A549 (cell line): ENCODE results near the gene TCN1. TPM values are rescaled to one million over a fixed set of nuclear protein-coding genes. Genes with fewer than 3 reads are reported as not detected.

Experiments
- ATAC-seq, 2 experiments: fragments of 200-7000 bp in 1 of 2; fragments of >200 bp in 1 of 2; cut with Nextera tagmentation in 1 of 2; cut with Tn5 transposase in 1 of 2; 3 replicates each; pipeline versions ENCODE4 v1.8.0 to v1.9.1; 2018 to 2020; ENCODE audit warnings: mild to moderate bottlenecking in 1 of 2, moderate library complexity in 1 of 2
- CTCF ChIA-PET: fragments of 300-600 bp; sonication (Branson Sonifier 250); formaldehyde crosslinking; extraction: SDS; loops from one replicate; lab custom pipeline; 2021; ENCODE audit warnings: antibody characterized with exemption, inconsistent platforms; lab: Yijun Ruan, JAX
- POLR2A ChIA-PET: fragments of 350-600 bp; formaldehyde crosslinking; extraction: SDS; loops from one replicate; lab custom pipeline; 2021; ENCODE audit warnings: antibody characterized with exemption, inconsistent platforms; lab: Yijun Ruan, JAX
- DNase-seq, 2 experiments: peaks; one replicate each; pipeline versions ENCODE4 v3.0.0 to v3.0.0-alpha.2; 2011 to 2016; ENCODE audit warnings: low read depth in 1 of 2, low spot score in 1 of 2
- FAIRE-seq: peaks from 2 replicates; lab custom pipeline; 2011; peaks lifted over from hg19 to GRCh38; lab: Jason Lieb, UNC
- H3K27ac ChIP-seq, 2 experiments: fragments of >200 bp; sonication (Bioruptor Twin); formaldehyde crosslinking; 3 replicates each; pipeline ENCODE4 v1.5.1; 2016 to 2017
- H3K4me1 ChIP-seq: fragments of >200 bp; sonication (Bioruptor Twin); formaldehyde crosslinking; 3 replicates; pipeline ENCODE4 v1.6.1; 2016
- H3K4me2 ChIP-seq: fragments of >200 bp; sonication (Bioruptor Twin); formaldehyde crosslinking; 3 replicates; pipeline ENCODE4 v1.6.1; 2016
- H3K4me3 ChIP-seq: fragments of >200 bp; sonication (Bioruptor Twin); formaldehyde crosslinking; 3 replicates; pipeline ENCODE4 v1.5.1; 2016
- H3K9me3 ChIP-seq: fragments of >200 bp; sonication (Bioruptor Twin); formaldehyde crosslinking; 3 replicates; pipeline ENCODE4 v1.6.1; 2016
- CBX2 ChIP-seq: fragments of 200-600 bp; sonication (generic); IDR thresholded peaks from 2 replicates; pipeline ENCODE4 v1.6.1; 2016; ENCODE audit warnings: low read depth, mild to moderate bottlenecking, borderline replicate concordance
- CBX8 ChIP-seq: fragments of 200-600 bp; sonication (generic); IDR thresholded peaks from 2 replicates; pipeline ENCODE4 v1.6.1; 2016
- CHD4 ChIP-seq: fragments of 200-600 bp; sonication (generic); IDR thresholded peaks from 2 replicates; pipeline ENCODE4 v1.6.1; 2016; ENCODE audit warnings: antibody characterized with exemption, mild to moderate bottlenecking, borderline replicate concordance
- EHF ChIP-seq: fragments of 250-450 bp; sonication (Bioruptor Pico); IDR thresholded peaks from 2 replicates; pipeline ENCODE4 v1.5.0; 2020; ENCODE audit warnings: mild to moderate bottlenecking
- FOXS1 ChIP-seq: fragments of 250-450 bp; sonication (Bioruptor Pico); IDR thresholded peaks from 2 replicates; pipeline ENCODE4 v1.5.0; 2020; ENCODE audit warnings: mild to moderate bottlenecking, moderate library complexity
- GATA3 ChIP-seq: IDR thresholded peaks from 2 replicates; pipeline ENCODE4 v1.6.1; 2012; ENCODE audit warnings: borderline replicate concordance
- HDAC2 ChIP-seq: fragments of 200-600 bp; sonication (generic); IDR thresholded peaks from 2 replicates; pipeline ENCODE4 v1.6.1; 2016
- HEYL ChIP-seq: fragments of 250-450 bp; sonication (Bioruptor Pico); IDR thresholded peaks from 2 replicates; pipeline ENCODE4 v1.8.0; 2021; ENCODE audit warnings: mild to moderate bottlenecking, moderate library complexity
- HOXB13 ChIP-seq: fragments of 250-450 bp; sonication (Bioruptor Pico); IDR thresholded peaks from 2 replicates; pipeline ENCODE4 v1.5.0; 2020; ENCODE audit warnings: low read depth, mild to moderate bottlenecking, moderate library complexity
- HOXB5 ChIP-seq: fragments of 250-450 bp; sonication (Bioruptor Pico); IDR thresholded peaks from 2 replicates; pipeline ENCODE4 v1.5.0; 2020; ENCODE audit warnings: mild to moderate bottlenecking, moderate library complexity
- JUN ChIP-seq, 2 experiments: fragments of >200 bp; sonication (Bioruptor Twin); formaldehyde crosslinking; IDR thresholded peaks; 2 replicates in 1 of 2; 3 replicates in 1 of 2; pipeline ENCODE4 v1.6.1; 2016 to 2017
- JUNB ChIP-seq: fragments of >200 bp; sonication (Bioruptor Twin); formaldehyde crosslinking; IDR thresholded peaks from 2 replicates; pipeline ENCODE4 v1.6.1; 2016
- KDM5A ChIP-seq: fragments of 200-600 bp; sonication (generic); IDR thresholded peaks from 2 replicates; pipeline ENCODE4 v1.6.1; 2016; ENCODE audit warnings: antibody characterized with exemption, mild to moderate bottlenecking
- MAFK ChIP-seq: fragments of 450-650 bp; IDR thresholded peaks from 2 replicates; pipeline ENCODE4 v1.6.1; 2014; ENCODE audit not compliant: partially characterized antibody
- MYC ChIP-seq: IDR thresholded peaks from 2 replicates; pipeline ENCODE4 v1.6.1; 2012; ENCODE audit warnings: mild to moderate bottlenecking, inconsistent platforms, low read length, improper control_type of control experiment, borderline replicate concordance
- NR3C1 ChIP-seq: fragments of >200 bp; sonication (Bioruptor Twin); formaldehyde crosslinking; IDR thresholded peaks from 3 replicates; pipeline ENCODE4 v1.6.1; 2017
- PHF8 ChIP-seq: fragments of 200-600 bp; sonication (generic); IDR thresholded peaks from 2 replicates; pipeline ENCODE4 v1.6.1; 2016; ENCODE audit warnings: low read depth, mild to moderate bottlenecking, antibody characterized with exemption, moderate library complexity, borderline replicate concordance
- POLR2AphosphoS2 ChIP-seq: conservative IDR thresholded peaks from 2 replicates; pipeline ENCODE4 v1.6.1; 2012; ENCODE audit warnings: low read length, improper control_type of control experiment, inconsistent platforms
- RARB ChIP-seq: fragments of 250-450 bp; sonication (Bioruptor Pico); IDR thresholded peaks from 2 replicates; pipeline ENCODE4 v1.8.0; 2021; ENCODE audit warnings: mild to moderate bottlenecking, moderate library complexity
- RFX5 ChIP-seq: fragments of 450-650 bp; IDR thresholded peaks from 2 replicates; pipeline ENCODE4 v1.7.1; 2014; ENCODE audit warnings: antibody characterized with exemption, mild to moderate bottlenecking, moderate library complexity
- RNF2 ChIP-seq: fragments of 200-600 bp; sonication (generic); IDR thresholded peaks from 2 replicates; pipeline ENCODE4 v1.6.1; 2016; ENCODE audit warnings: low read depth, mild to moderate bottlenecking, antibody characterized with exemption, moderate library complexity, borderline replicate concordance
- TFCP2L1 ChIP-seq: fragments of 250-450 bp; sonication (Bioruptor Pico); IDR thresholded peaks from 2 replicates; pipeline ENCODE4 v1.5.0; 2021; ENCODE audit warnings: mild to moderate bottlenecking
- ZFP36 ChIP-seq: fragments of 450-650 bp; IDR thresholded peaks from 2 replicates; pipeline ENCODE4 v1.6.1; 2014; ENCODE audit warnings: borderline replicate concordance; ENCODE audit not compliant: partially characterized antibody
- ZNF302 ChIP-seq: fragments of 250-450 bp; sonication (Bioruptor Pico); IDR thresholded peaks from 2 replicates; pipeline ENCODE4 v1.9.0; 2021; ENCODE audit warnings: inconsistent platforms, mild to moderate bottlenecking, moderate library complexity
- WGBS: methylation state at CpG from one replicate; pipeline ENCODE4 v1.1.6; 2017; ENCODE audit errors: missing lambda C conversion rate; 5-methylcytosine and 5-hydroxymethylcytosine counted together
- polyA plus RNA-seq, 4 experiments: library from polyadenylated mRNA; depleted of rRNA in 3 of 4; stranded (reverse); fragments of >200 nt; fragmentation: RNase III in 1 of 4; extraction: RNeasy Plus Mini Kit Qiagen cat#74134 plus additional on column Dnase treatment in 1 of 4; gene quantifications; 2 replicates in 3 of 4; 3 replicates in 1 of 4; pipeline ENCODE4 v1.2.3, GENCODE V29; 2011 to 2017
- TF ChIP-seq, protein P1 (sequence below): IDR thresholded peaks from 2 replicates; pipeline ENCODE4 v1.6.1; 2012
- TF ChIP-seq, protein P2 (sequence below): fragments of 150-350 bp; IDR thresholded peaks from 2 replicates; pipeline ENCODE4 v1.6.1; 2014; ENCODE audit warnings: low read depth, mild to moderate bottlenecking, low read length
- TF ChIP-seq, protein P3 (sequence below): fragments of 250-450 bp; sonication (Bioruptor Pico); IDR thresholded peaks from 2 replicates; pipeline ENCODE4 v1.5.0; 2020; ENCODE audit warnings: low read depth, mild to moderate bottlenecking, moderate library complexity
- TF ChIP-seq, protein P4 (sequence below): fragments of >200 bp; sonication (Bioruptor Twin); formaldehyde crosslinking; IDR thresholded peaks from 3 replicates; pipeline ENCODE4 v1.5.1; 2016
- TF ChIP-seq, protein P5 (sequence below): fragments of >200 bp; sonication (Bioruptor Twin); formaldehyde crosslinking; IDR thresholded peaks from 3 replicates; pipeline ENCODE4 v1.6.1; 2016
- TF ChIP-seq, protein P6 (sequence below): fragments of 450-650 bp; IDR thresholded peaks from 2 replicates; pipeline ENCODE4 v1.6.1; 2014; ENCODE audit warnings: antibody characterized with exemption
- TF ChIP-seq, protein P7 (sequence below): IDR thresholded peaks from 2 replicates; pipeline ENCODE4 v1.6.1; 2012

The TCN1 gene
- polyA plus RNA-seq, 2 of the 4 experiments (the other 2 are of a cell fraction): 0.18 to 0.79 TPM

DNA sequence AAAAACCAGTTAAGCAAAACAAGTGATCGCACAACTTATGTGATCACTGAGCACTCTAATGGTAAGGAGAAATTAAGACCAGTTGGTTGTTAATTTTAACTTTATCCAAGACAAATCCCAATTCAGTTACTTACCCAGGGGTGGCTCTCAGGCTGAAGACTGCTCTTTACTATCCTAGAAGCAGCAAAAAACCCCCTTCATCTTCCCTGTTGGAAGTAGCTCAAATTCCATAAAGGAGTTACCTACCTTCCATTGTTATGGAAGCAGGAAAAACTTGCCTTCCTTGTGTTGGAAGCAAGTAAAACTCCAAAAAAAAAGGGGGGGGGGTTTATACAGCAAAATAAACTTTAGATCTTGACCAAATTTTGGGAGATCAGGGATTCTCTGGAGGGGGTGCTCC, 50.5 kb downstream of the TCN1 start:
- 94% methylated on average over 1 of the region's 1 CpG for WGBS
- no peak overlapping the region for H3K27ac ChIP-seq
- ChIA-PET CTCF (interaction anchor here (1.9 kb wide), 1 partner anchor 14 kb away, joined by 5 read pairs; no protein-coding TSS in a partner anchor), POLR2A (no interaction called here)
- DNase-seq (no peak), FAIRE-seq (no peak), ATAC-seq (no peak)
- TF ChIP-seq, protein P1, sequence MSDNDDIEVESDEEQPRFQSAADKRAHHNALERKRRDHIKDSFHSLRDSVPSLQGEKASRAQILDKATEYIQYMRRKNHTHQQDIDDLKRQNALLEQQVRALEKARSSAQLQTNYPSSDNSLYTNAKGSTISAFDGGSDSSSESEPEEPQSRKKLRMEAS: no peak
- TF ChIP-seq FOXS1 (CRISPR knock-in tag) (no peak), RFX5 (no peak), EHF (no peak), MAFK (no peak), JUNB (no peak), CBX8 (no peak), RARB (no peak)
- TF ChIP-seq, protein P2, sequence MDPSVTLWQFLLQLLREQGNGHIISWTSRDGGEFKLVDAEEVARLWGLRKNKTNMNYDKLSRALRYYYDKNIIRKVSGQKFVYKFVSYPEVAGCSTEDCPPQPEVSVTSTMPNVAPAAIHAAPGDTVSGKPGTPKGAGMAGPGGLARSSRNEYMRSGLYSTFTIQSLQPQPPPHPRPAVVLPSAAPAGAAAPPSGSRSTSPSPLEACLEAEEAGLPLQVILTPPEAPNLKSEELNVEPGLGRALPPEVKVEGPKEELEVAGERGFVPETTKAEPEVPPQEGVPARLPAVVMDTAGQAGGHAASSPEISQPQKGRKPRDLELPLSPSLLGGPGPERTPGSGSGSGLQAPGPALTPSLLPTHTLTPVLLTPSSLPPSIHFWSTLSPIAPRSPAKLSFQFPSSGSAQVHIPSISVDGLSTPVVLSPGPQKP: no peak
- H3K4me1 ChIP-seq: 0 out of 3 replicates have a peak, but pooled peaks cover 4% of the 10 kb centered on the region
- no peak overlapping the region for H3K4me3 ChIP-seq
- no peak overlapping the region for H3K4me2 ChIP-seq
- no peaks in the 10 kb centered on the region for H3K9me3 ChIP-seq

DNA sequence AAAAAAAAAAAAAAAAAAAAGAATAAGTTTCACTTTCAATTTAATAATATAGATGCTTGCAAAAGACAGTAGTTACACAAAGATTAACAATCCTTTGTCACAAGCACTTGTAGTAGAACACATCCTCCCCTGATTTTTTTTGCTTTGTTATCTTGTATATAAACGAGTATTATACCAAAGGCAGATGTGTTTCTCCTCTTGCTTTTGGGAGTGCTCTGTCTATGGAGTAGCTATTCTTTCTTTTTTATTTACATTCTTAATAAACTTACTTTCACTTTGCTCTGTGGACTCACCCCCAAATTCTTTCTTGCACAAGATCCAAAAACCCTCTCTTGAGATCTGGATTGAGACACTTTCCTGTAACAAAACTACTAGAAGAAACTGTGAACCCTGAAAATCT, 52.3 kb downstream of the TCN1 start:
- no peak for ATAC-seq
- Histone ChIP-seq H3K4me2 (0 out of 3 replicates have a peak overlapping the region, but pooled peaks have one; percentile 10), H3K4me1 (peaks cover 11% of the 10 kb centered on the region; the same call in 2 of the 3 replicates), H3K4me3 (no peak overlapping the region), H3K9me3 (no peaks in the 10 kb centered on the region), H3K27ac (no peak overlapping the region)
- DNase-seq: no peak
- CTCF ChIA-PET: no interaction called here
- no peak for TF ChIP-seq FOXS1 (CRISPR knock-in tag)
- TF ChIP-seq GATA3: no peak
- TF ChIP-seq POLR2AphosphoS2: no peak
- no peak for TF ChIP-seq JUN (IDR thresholded peaks at IDR 0.05)
- TF ChIP-seq RNF2: no peak
- TF ChIP-seq ZNF302 (CRISPR knock-in tag): no peak
- no peak for TF ChIP-seq CBX2
- TF ChIP-seq, protein P3, sequence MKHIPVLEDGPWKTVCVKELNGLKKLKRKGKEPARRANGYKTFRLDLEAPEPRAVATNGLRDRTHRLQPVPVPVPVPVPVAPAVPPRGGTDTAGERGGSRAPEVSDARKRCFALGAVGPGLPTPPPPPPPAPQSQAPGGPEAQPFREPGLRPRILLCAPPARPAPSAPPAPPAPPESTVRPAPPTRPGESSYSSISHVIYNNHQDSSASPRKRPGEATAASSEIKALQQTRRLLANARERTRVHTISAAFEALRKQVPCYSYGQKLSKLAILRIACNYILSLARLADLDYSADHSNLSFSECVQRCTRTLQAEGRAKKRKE: no peak
- TF ChIP-seq MYC: no peak
- no peak for TF ChIP-seq ZFP36
- no peak for TF ChIP-seq HOXB5
- TF ChIP-seq, protein P4, sequence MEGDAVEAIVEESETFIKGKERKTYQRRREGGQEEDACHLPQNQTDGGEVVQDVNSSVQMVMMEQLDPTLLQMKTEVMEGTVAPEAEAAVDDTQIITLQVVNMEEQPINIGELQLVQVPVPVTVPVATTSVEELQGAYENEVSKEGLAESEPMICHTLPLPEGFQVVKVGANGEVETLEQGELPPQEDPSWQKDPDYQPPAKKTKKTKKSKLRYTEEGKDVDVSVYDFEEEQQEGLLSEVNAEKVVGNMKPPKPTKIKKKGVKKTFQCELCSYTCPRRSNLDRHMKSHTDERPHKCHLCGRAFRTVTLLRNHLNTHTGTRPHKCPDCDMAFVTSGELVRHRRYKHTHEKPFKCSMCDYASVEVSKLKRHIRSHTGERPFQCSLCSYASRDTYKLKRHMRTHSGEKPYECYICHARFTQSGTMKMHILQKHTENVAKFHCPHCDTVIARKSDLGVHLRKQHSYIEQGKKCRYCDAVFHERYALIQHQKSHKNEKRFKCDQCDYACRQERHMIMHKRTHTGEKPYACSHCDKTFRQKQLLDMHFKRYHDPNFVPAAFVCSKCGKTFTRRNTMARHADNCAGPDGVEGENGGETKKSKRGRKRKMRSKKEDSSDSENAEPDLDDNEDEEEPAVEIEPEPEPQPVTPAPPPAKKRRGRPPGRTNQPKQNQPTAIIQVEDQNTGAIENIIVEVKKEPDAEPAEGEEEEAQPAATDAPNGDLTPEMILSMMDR: no peak
- no peak for TF ChIP-seq CHD4
- FAIRE-seq: no peak
- 10% methylated on average over 1 of the region's 1 CpG for WGBS
- POLR2A ChIA-PET: no interaction called here

DNA sequence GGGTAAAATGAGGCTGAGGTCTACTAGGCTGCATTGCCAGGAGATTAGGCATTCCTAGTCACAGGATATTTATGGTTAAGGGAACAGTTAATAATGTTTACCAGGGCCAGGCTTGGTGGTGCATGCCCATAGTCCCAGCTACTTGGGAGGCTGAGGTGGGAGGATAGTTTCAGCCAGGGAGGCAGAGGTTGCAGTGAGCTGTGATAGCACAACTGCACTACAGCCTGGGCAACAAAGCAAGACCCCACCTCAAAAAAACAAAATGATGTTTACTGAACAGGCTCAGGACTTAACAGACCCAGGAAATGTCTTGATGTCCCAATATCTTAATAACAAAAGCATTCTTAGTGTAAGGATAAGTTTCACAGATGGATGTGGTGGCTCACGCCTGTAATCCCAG, 52.9 kb downstream of the TCN1 start:
- H3K4me3 ChIP-seq: no peak overlapping the region
- no peak overlapping the region for H3K4me2 ChIP-seq
- no peak for FAIRE-seq
- peaks cover 11% of the 10 kb centered on the region; the same call in 2 of the 3 replicates for H3K4me1 ChIP-seq
- H3K27ac ChIP-seq: no peak overlapping the region
- ATAC-seq: no peak
- 56% methylated on average over 1 of the region's 1 CpG for WGBS
- H3K9me3 ChIP-seq: no peaks in the 10 kb centered on the region
- no peak for DNase-seq
- ChIA-PET POLR2A (no interaction called here), CTCF (no interaction called here)
- TF ChIP-seq HOXB13: no peak
- TF ChIP-seq TFCP2L1 (CRISPR knock-in tag): no peak
- no peak for TF ChIP-seq JUN (IDR thresholded peaks at IDR 0.05)
- TF ChIP-seq CBX2: no peak
- TF ChIP-seq HDAC2: no peak
- no peak for TF ChIP-seq RNF2
- TF ChIP-seq, protein P5, sequence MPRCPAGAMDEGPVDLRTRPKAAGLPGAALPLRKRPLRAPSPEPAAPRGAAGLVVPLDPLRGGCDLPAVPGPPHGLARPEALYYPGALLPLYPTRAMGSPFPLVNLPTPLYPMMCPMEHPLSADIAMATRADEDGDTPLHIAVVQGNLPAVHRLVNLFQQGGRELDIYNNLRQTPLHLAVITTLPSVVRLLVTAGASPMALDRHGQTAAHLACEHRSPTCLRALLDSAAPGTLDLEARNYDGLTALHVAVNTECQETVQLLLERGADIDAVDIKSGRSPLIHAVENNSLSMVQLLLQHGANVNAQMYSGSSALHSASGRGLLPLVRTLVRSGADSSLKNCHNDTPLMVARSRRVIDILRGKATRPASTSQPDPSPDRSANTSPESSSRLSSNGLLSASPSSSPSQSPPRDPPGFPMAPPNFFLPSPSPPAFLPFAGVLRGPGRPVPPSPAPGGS: no peak
- no peak for TF ChIP-seq KDM5A
- TF ChIP-seq HEYL (CRISPR knock-in tag): no peak
- TF ChIP-seq, protein P6, sequence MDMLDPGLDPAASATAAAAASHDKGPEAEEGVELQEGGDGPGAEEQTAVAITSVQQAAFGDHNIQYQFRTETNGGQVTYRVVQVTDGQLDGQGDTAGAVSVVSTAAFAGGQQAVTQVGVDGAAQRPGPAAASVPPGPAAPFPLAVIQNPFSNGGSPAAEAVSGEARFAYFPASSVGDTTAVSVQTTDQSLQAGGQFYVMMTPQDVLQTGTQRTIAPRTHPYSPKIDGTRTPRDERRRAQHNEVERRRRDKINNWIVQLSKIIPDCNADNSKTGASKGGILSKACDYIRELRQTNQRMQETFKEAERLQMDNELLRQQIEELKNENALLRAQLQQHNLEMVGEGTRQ: no peak
- TF ChIP-seq NR3C1: no peak
- TF ChIP-seq, protein P7, sequence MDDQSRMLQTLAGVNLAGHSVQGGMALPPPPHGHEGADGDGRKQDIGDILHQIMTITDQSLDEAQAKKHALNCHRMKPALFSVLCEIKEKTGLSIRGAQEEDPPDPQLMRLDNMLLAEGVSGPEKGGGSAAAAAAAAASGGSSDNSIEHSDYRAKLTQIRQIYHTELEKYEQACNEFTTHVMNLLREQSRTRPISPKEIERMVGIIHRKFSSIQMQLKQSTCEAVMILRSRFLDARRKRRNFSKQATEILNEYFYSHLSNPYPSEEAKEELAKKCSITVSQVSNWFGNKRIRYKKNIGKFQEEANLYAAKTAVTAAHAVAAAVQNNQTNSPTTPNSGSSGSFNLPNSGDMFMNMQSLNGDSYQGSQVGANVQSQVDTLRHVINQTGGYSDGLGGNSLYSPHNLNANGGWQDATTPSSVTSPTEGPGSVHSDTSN: no peak
- TF ChIP-seq PHF8: no peak
